Fibroblast of lung (primary cell): Measurements from ENCODE around the gene ROBO2. TPM values are rescaled to one million over a fixed set of nuclear protein-coding genes. Genes with fewer than 3 reads are reported as not detected.

Experiments used
- DNase-seq, 2 donors: peaks; one replicate each; pipeline versions ENCODE4 v3.0.0 to v3.0.0-alpha.2; 2010; ENCODE audit warnings: low read depth in 2 of 2
- H2AFZ ChIP-seq: 2 replicates; pipeline ENCODE4 v1.5.1; 2012; ENCODE audit warnings: low read length, control low read depth, inconsistent platforms
- H3K27ac ChIP-seq: 2 replicates; pipeline ENCODE4 v1.5.1; 2011; ENCODE audit warnings: low read length, control low read depth; ENCODE audit not compliant: insufficient read depth
- H3K27me3 ChIP-seq: 2 replicates; pipeline ENCODE4 v1.5.1; 2011; ENCODE audit warnings: mild to moderate bottlenecking, low read length; ENCODE audit not compliant: control insufficient read depth, insufficient read depth
- H3K36me3 ChIP-seq: 2 replicates; pipeline ENCODE4 v1.5.1; 2011; ENCODE audit warnings: low read length; ENCODE audit not compliant: control insufficient read depth, insufficient read depth
- H3K4me1 ChIP-seq: 2 replicates; pipeline ENCODE4 v1.5.1; 2011; ENCODE audit warnings: low read length; ENCODE audit not compliant: control insufficient read depth, insufficient read depth; ENCODE audit errors: extremely low read depth
- H3K4me2 ChIP-seq: 2 replicates; pipeline ENCODE4 v1.5.1; 2011; ENCODE audit warnings: low read length, control low read depth; ENCODE audit not compliant: insufficient read depth; ENCODE audit errors: extremely low read depth
- H3K4me3 ChIP-seq, 4 experiments: fragments of 200-600 bp in 1 of 4; sonication (generic) in 1 of 4; replicated peaks in 1 of 4; 2 replicates each; pipeline ENCODE4 v1.5.1; 2011 to 2016; ENCODE audit warnings: low read length in 4 of 4, low read depth in 3 of 4, mild to moderate bottlenecking in 3 of 4, control low read depth in 2 of 4, inconsistent platforms in 1 of 4, mixed read lengths in 1 of 4; ENCODE audit not compliant: insufficient read depth in 1 of 4; ENCODE audit errors: control extremely low read depth in 1 of 4
- H3K79me2 ChIP-seq: 2 replicates; pipeline ENCODE4 v1.5.1; 2012; ENCODE audit warnings: mild to moderate bottlenecking, low read length, inconsistent platforms; ENCODE audit not compliant: control insufficient read depth, insufficient read depth
- H3K9ac ChIP-seq: 2 replicates; pipeline ENCODE4 v1.5.1; 2011; ENCODE audit warnings: mild to moderate bottlenecking, low read length, control low read depth; ENCODE audit not compliant: insufficient read depth
- H3K9me3 ChIP-seq: 2 replicates; pipeline ENCODE4 v1.5.1; 2012; ENCODE audit warnings: low read depth, low read length; ENCODE audit not compliant: control insufficient read depth, insufficient read depth
- H4K20me1 ChIP-seq: 2 replicates; pipeline ENCODE4 v1.5.1; 2011; ENCODE audit warnings: low read length; ENCODE audit not compliant: control insufficient read depth, insufficient read depth; ENCODE audit errors: extremely low read depth
- CTCF ChIP-seq, 2 donors: IDR thresholded peaks in 1 of 2; conservative IDR thresholded peaks in 1 of 2; 1 replicate in 1 of 2; 2 replicates in 1 of 2; pipeline ENCODE4 v1.5.1; 2011 to 2012; ENCODE audit warnings: low read length in 2 of 2, control low read depth in 1 of 2, inconsistent platforms in 1 of 2, low read depth in 1 of 2, mild to moderate bottlenecking in 1 of 2
- EZH2 ChIP-seq: IDR thresholded peaks from 2 replicates; pipeline ENCODE4 v1.5.1; 2012; ENCODE audit warnings: low read length, control low read depth, mild to moderate bottlenecking; ENCODE audit errors: missing control alignments
- polyA plus RNA-seq, 2 donors: library from polyadenylated mRNA; depleted of rRNA in 1 of 2; stranded (reverse) in 1 of 2; unstranded in 1 of 2; fragments of >200 nt; gene quantifications; 2 replicates each; pipeline ENCODE4 v1.2.1, GENCODE V29; 2011 to 2012; ENCODE audit warnings: missing spikeins in 1 of 2
- total RNA-seq: library from RNA; depleted of rRNA; stranded (reverse); fragments of >200 nt; gene quantifications from 2 replicates; pipeline ENCODE4 v1.2.1, GENCODE V29; 2014

The ROBO2 gene
- total and polyA plus RNA-seq, 2 donors (not counting 1 experiment from before 2014, with no cell fraction given), result 0.83 to 1.5 TPM

DNA sequence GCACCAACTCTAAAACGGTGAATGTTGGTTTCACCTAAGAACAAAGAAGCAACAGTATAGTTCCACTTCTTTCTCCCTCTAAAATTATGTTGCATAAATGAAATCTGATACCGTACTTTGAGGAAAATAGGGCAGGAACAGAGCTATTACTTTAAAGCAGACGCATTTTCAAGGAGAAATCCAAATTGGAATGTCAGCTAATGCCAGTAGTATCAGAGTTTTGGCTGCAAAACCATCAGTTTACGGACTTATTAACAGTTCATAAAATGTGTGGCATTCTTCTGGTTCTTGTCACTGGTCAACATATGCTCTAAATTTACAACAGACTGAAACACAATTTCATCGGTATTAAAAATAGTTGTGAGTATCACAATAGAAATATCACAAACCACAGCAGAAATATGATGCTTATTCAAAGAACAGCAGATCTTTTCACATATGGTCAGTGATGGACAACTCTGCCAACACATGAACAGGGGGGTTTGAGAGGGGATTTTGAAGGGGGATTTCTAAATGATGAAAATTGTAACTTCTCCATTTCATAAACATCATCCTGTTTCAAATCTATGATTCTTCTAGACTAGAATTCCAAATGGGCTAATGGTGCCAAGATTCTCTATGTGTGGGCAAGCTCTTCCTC lies 38.7 kb upstream of the ROBO2 start:
- Histone ChIP-seq H4K20me1 (no peaks in the 10 kb centered on the region), H3K9ac (no peak overlapping the region), H3K4me2 (no peak overlapping the region), H3K4me1 (no peaks in the 10 kb centered on the region), H3K9me3 (no peaks in the 10 kb centered on the region), H3K27ac (no peak overlapping the region), H2AFZ (no peak overlapping the region), H3K79me2 (no peaks in the 10 kb centered on the region), H3K4me3 (no peak overlapping the region), H3K36me3 (no peaks in the 10 kb centered on the region), H3K27me3 (no peaks in the 10 kb centered on the region)
- peak in 1 of 2 donors; percentile 28 for DNase-seq
- no peak for TF ChIP-seq EZH2
- no peak for TF ChIP-seq CTCF (conservative IDR thresholded peaks at IDR 0.05 in 1 of 2, IDR thresholded peaks at IDR 0.05 in 1 of 2; ENCODE audit: low read depth in 1 of 2, low read length in 2 of 2)

DNA sequence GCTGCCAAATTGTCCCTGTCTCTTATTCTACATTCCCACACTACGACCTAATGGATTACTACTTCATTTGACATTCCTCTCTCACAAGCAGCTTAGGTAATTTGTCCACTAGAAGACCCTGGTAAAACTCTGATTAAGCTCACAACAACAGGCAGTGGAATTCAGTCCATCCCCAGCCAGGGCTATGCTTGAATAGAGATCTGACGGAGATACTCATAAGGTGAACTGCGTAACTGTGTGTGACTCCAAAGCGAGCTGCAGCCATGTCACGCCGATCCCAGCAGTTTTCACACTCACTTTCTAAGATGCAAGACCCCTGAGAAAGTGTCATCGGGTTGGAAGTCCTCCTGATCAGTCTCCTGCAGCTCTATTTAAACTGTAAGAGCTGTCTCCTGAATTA lies 25.7 kb upstream of the ROBO2 start:
- Histone ChIP-seq H4K20me1 (no peaks in the 10 kb centered on the region), H3K27me3 (no peaks in the 10 kb centered on the region), H2AFZ (peak overlapping the region; percentile 75), H3K4me3 (peak overlapping the region in 3 of 4 experiments; percentile 18 to 64 (median 21)), H3K79me2 (no peaks in the 10 kb centered on the region), H3K4me2 (peak overlapping the region; percentile 44), H3K4me1 (no peaks in the 10 kb centered on the region), H3K9ac (no peak overlapping the region), H3K9me3 (no peaks in the 10 kb centered on the region), H3K27ac (no peak overlapping the region), H3K36me3 (no peaks in the 10 kb centered on the region)
- no peak for DNase-seq
- TF ChIP-seq EZH2 (no peak), CTCF (conservative IDR thresholded peaks at IDR 0.05 in 1 of 2, IDR thresholded peaks at IDR 0.05 in 1 of 2; ENCODE audit: low read depth in 1 of 2, low read length in 2 of 2) (no peak)

GRCh38 chr3:77025471-77025870 lies 14.4 kb upstream of the ROBO2 start:
- Histone ChIP-seq H2AFZ (no peak overlapping the region), H3K4me1 (no peaks in the 10 kb centered on the region), H3K9me3 (no peaks in the 10 kb centered on the region), H3K9ac (no peak overlapping the region), H4K20me1 (no peaks in the 10 kb centered on the region), H3K4me3 (no peak overlapping the region), H3K27me3 (no peaks in the 10 kb centered on the region), H3K4me2 (no peak overlapping the region), H3K27ac (no peak overlapping the region), H3K79me2 (no peaks in the 10 kb centered on the region), H3K36me3 (no peaks in the 10 kb centered on the region)
- no peak for TF ChIP-seq CTCF (conservative IDR thresholded peaks at IDR 0.05 in 1 of 2, IDR thresholded peaks at IDR 0.05 in 1 of 2; ENCODE audit: low read depth in 1 of 2, low read length in 2 of 2)
- TF ChIP-seq EZH2, result no peak
- no peak for DNase-seq
